GM12874 (cell line): Measurements from ENCODE around the gene AMY1C.
"Not testable (repeated sequence)": the region's sequence is repeated elsewhere in the genome, so short reads cannot be mapped to it uniquely, and the experiment has no call there.

ENCODE experiments used
- CTCF ChIP-seq: IDR thresholded peaks from 2 replicates; pipeline ENCODE4 v1.5.1; 2011; ENCODE audit warnings: low read depth, mild to moderate bottlenecking, control low read depth, low read length, moderate library complexity; ENCODE audit not compliant: insufficient read depth

AMY1C gene

GRCh38 chr1:103749598-103749997 is at the start of gene AMY1C:
AMY1C (plus strand) TSS chr1:103749898; CDS start chr1:103750470, 572 bp downstream.
- not testable (repeated sequence) for TF ChIP-seq CTCF

- no peak for TF ChIP-seq CTCF
Measured at GRCh38 chr1:103761896-103762295, 12.2 kb downstream of the AMY1C start.

GRCh38 chr1:103779932-103780331 is 30.2 kb downstream of the AMY1C start:
- no peak for TF ChIP-seq CTCF

- no peak for TF ChIP-seq CTCF
Measured at GRCh38 chr1:103783944-103784377, 34.3 kb downstream of the AMY1C start.

GRCh38 chr1:103788377-103788776 is 38.7 kb downstream of the AMY1C start:
- TF ChIP-seq CTCF, result no peak

DNA sequence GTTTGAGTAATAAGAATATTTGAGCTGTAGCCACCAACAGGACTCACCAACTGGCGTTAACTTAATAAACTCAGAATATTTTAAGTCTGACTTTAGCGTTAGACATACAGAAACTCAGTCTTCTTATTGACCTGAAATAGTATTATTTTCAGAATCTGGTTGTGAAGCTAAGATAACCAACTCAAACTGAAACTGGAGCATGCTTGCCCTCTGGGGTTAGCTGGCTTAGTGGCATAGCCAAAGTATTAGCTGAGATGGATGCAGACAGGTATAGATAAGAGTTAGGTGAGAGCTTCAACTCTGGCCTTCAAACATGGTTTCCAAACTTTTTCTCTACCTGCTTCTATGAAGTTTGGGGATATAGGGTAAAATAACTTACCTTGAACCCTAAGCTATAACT is 40.5 kb downstream of the AMY1C start:
- no peak for TF ChIP-seq CTCF
